NCI-H524 (cell line): ENCODE data around the gene FUT3.
"Not testable (repeated sequence)": the region's sequence is repeated elsewhere in the genome, so short reads cannot be mapped to it uniquely, and the experiment has no call there.

Experiments
- DNase-seq, 2 experiments: peaks; one replicate each; lab custom pipeline; 2025; lab: John Stamatoyannopoulos, UW

Gene FUT3

DNA sequence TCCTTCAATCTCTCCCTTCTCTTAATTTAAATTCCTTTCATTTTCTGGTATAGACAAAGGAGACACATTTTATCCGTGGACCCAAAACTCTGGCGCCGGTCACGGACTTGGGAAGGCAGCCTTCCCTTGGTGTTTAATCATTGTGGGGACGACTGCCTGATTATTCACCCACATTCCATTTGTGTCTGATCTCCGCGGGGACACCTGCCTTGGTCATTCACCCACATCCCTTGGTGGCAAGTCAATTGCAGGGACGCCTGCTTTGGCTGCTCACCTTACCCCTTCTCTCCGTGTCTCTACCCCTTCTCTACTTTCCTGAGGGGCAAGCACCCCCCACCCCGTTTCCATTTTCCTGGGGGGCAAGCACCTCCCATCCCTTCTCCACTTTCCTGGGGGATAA is 3.4 kb downstream of the FUT3 start:
- not testable (repeated sequence) for DNase-seq

GRCh38 chr19:5844456-5845433 is 6.5 kb downstream of the FUT3 start:
- no peak for DNase-seq

DNA sequence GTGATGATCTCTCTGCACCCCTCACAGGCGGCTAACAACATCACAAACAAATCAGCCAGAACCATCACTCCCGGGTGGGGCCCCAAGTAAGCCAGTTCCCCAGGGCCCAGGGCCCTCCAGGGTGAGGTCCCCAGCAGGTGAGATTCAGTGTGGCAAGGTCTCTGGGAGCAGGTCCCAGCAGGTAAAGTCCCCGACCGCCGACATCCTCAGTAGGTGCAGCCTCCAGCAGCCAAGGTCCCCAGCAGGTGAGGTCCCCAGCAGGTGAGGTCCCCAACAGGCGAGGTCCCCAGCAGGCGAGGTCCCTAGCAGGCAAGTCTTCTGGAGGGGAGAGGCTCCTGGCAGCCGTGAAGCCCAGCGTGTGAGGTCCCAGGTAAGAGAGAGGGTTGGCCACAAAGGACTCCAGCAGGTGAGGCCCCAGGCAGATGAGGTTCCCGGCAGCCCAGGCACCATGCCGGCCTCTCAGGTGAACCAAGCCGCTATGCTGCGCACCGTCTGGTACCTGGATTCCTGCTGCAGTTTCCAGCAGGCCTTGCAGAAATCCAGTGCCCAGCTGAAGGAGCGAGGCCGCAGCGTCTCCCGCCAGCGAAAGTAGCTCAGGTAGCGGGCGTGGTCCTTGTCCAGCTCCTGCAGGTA is 7.8 kb downstream of the FUT3 start:
- DNase-seq, result no peak

GRCh38 chr19:5841735-5842111 is 9.5 kb downstream of the FUT3 start:
- DNase-seq, result peak in 1 of 2 experiments; percentile 45

DNA sequence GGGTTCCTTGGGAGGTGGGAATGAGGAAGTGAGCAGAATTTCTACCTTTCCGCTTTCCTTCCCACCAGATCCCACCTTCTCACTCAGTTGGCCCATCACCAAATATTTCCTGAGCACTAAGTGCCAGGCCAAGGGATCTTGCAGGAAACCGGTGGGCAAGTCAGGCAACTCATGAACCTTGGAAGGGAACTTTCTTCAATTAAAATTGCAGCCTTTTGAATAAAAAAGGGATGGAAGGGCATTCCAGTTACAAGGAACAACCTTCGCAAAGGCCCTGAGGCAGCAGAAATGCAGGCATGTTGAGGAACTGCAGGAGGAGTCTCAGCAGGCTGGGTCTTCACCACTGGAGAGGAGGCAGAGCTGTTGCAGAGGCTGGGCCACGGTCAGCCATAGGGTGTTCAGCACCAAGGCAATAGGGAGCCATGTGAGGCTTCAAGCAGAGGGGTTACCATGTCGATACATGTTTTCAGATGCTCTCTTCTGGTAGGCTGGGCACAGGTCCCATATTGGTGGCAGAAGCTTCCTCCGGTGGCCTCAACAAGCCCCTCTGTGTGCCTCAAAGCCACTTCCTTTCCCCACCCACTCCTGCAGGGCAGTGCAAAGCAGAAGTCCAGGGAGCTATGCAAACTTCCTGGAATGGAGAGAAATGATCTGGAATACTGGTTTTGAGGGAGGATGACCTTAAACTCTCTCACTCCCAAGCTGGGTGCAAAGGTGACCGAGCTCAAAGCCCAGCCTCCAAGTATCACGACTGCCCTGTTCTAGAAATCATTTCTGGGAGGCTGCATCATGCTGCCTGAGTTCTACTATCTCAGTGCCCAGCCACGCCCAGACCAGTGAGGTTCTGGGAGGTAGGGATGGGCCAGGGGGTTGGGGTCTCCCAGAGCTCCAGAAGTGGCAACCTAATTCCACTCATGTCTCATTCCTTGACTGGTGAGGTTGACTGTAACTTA is 11.9 kb downstream of the FUT3 start, which contains the start of gene FUT6:
Gene FUT6 (minus strand): TSS at position 638 of the 953 bp plus-strand sequence. CDS start 7,135 bp downstream, outside the sequence.
- DNase-seq, result no peak

DNA sequence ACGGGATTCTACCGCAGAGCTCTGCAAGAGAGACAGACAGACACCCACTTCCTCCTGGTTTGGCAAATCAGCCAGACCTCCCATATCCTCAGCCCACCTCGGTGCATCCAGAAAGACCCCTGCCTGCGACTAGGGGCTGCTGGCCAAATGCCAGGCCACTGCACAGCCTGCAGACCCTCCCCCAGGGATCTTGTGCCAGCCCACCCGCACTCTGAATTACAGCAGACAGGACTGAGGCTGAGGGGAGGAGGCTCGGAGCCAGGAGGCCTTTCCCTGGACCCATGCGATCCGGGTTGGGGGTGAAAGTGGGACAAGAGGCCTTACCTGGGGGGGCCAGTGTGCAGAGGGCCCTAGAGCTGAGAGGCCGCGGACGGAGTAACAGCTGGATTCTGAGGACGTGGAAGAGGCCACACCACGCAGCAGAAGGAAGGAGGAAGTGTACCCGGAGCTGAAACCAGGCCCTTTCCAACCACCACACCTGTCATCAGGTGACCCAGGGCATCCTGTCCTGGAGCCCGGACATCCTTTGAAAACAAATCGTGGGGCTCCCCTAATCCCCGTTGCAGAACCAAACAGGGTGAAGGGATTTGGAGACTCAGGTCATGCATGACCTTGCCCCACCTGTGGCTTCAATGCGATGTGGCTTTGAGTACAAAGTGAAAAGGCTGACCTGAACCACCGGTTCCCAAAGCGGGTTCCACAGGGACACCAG is 12.7 kb downstream of the FUT3 start:
- no peak for DNase-seq

GRCh38 chr19:5837761-5838352 is 13.4 kb downstream of the FUT3 start:
- DNase-seq, result no peak

GRCh38 chr19:5832527-5833216 is 18.6 kb downstream of the FUT3 start:
- no peak for DNase-seq

DNA sequence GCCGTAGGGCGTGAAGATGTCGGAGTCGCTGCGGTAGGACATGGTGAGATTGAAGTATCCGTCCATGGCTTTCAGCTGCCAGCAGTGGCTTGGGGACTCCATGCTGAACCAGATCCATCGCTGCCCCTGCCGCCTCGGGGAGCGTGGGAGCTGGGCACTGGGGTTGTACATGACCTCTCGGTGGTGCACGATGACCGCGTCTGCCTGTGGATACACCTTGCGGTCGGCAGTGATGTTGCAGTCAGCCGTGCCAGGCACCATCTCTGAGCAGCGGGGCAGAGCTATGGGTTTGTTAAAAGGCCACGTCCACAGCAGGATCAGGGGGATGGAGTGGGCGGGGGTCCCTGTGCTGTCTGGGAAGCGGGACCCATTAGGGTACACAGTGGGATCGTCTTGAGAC is 19.2 kb downstream of the FUT3 start:
- DNase-seq, result no peak

- DNase-seq, result no peak
These were observed 20.1 kb downstream of the FUT3 start for GRCh38 chr19:5831159-5831558.

DNA sequence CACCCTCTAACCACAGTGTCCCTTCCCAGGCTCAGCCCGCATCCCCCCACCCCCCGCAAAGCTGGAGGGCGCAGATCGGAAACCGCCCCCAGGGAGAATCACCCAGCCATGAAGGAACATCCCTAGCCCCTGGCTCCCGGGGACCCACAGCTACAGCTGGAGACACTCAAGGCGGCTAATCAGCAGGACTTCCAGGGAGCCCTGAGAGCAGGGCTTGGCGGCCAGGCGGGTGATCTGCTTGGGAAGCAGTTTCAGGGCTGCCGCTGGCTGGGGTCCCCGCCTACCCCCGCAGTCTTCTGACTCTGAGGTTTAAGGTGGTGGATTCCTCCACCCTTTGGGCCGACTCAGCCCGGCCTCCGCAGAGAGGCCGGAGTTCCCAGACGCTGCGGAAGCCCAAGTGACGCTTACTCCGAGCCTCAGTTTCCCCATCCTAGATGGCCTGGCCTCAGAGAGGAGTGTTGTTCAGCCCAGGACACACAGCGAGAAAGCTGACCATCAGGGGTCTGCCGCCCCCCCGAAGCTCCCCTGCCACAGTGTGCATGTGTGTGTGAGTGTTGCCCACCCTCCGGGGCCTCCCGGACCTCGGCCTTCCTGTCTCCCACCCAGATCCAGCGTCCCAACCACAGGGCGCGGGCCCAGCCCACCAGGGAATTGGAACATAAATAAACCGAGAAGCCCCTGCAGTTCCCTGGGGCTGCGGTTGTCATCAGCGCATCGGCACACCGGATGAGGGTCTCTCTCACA is 21.5 kb downstream of the FUT3 start:
- no peak for DNase-seq

GRCh38 chr19:5828661-5829566 is 22.3 kb downstream of the FUT3 start:
- peak; percentile 51 to 56 for DNase-seq

GRCh38 chr19:5827891-5828660 is 23.2 kb downstream of the FUT3 start:
- DNase-seq, result peak; percentile 90 to 98

DNA sequence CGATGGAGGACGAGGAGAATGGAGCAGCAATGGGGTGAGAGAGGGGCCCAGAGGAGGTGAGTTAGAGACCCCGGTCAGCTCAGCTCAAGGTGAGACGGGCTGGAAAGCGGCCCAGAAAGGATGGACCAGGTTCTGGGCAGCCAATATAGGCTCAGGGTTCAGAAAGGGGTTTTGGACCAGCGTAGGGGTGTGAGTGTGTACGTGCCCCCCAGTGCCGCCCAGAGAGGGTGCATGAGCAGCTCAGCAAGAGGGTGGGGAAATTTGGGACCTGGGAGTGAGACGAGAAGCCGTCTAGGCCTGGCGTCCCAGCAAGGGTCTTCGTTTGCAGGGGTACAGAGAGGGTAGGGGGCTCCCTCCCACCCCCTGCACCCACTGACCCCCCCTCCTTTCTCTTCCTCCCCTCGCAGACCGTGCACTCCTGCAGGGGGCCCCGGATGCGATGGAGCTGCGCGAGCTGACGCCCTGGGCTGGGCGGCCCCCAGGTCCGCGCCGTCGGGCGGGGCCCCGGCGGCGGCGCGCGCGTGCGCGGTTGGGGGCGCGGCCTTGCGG is 23.8 kb downstream of the FUT3 start:
- DNase-seq, result no peak

DNA sequence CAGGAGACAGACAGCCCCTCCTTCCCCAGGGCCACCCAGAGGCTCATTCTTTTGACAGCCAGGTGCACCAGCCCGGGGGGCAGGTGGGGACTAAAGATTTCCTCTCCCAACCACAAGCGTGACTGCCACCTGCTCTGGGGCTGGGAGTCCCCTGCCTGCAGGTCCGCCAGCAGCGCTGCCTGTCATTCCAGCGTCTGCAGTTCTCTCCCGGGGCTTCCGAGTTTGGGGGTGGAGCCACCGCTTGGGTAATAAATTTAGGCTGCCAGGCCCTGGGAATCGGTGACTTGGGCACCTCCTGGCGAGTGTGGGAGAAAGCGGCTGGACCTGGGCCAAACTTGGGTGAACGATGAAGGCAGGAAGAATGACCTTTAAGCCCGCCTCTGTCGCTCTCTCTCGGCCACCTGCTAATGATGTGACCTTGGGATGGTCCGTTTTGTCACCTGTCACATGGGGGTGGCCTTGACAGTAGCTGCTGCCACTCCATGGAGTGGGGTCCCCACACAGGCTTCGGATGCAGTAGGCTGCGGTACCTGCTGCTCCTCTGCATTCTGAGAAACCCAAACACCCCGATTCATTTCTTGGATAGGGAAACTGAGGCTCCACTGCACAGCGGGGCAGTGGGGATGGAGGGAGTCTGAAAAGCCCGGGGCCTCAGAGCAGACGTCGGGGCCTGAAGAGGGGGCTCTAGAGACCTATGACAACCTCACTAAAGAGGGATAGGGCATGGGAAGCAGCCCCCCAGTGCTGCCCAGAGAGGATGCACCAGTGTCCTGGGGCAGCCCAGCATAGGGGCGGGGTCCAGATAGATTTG is 24.5 kb downstream of the FUT3 start:
- peak; percentile 86 to 90 for DNase-seq

DNA sequence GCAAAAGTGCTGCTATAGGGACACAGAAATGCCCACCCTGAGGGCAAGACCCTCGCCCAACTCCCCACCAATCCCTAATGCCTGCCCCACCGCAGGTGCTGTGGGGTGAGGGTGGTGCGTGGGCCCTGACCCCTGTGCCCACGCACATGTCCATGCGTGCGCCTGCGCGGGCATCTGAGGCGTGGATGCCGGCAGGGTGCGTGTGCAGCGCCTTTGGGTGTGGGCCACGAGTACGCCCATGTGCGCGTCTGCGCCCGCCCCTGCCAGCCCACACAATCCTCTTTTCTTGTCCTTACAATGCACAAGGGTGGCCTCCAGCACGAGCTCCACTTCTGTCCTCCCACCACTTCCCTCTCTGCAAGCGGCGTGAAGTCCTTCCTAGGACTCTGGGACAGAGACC is 26.1 kb downstream of the FUT3 start:
- no peak for DNase-seq

DNA sequence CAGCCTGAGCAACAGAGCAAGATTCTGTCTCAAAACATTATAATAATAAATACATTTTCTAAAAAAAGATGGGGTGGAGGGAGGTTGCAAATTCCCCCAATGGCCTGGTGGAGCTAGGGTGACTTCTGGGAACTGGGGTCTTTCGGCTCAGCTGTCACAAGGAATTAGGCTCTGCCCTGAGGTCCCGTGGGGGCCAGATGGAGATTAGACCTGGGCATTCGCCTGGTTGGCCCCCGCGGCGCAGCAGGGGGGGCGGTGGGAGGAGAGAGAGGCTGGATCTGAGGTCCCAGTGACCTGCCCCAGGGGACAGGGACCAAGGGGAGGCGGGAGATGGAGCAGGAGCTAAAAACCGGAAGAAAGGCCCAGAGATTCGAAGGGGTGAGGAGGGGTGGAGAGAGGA is 26.5 kb downstream of the FUT3 start:
- peak in 1 of 2 experiments; percentile 70 for DNase-seq
